ENCODE results near the gene BCAR3. TPM values are rescaled to one million over a fixed set of nuclear protein-coding genes. Genes with fewer than 3 reads are reported as not detected.

The BCAR3 gene
- total RNA-seq, 4 donors from 2014 or later, result 20.2 to 47.2 (median 32.3) TPM

GRCh38 chr1:93608187-93609109, 73.2 kb downstream of the BCAR3 start:
- no peak overlapping the region for H3K4me3 ChIP-seq
- no peaks in the 10 kb centered on the region for H3K36me3 ChIP-seq
- H3K27me3 ChIP-seq, result no peaks in the 10 kb centered on the region
- DNase-seq (ENCODE audit: extremely low spot score), result no peak
- intact Hi-C loops (cut with DNase I), result no loop called here
- no peaks in the 10 kb centered on the region for H3K9me3 ChIP-seq
- H3K4me1 ChIP-seq, result peaks cover 52 to 81% (median 69%) of the 10 kb centered on the region in 4 donors
- TF ChIP-seq CTCF (IDR thresholded peaks at IDR 0.05) (no peak), EP300 (IDR thresholded peaks at IDR 0.05) (no peak), POLR2AphosphoS5 (IDR thresholded peaks at IDR 0.05) (no peak), POLR2A (IDR thresholded peaks at IDR 0.05; ENCODE audit: low read depth) (no peak)
- peak overlapping the region in 2 of 4 donors; percentile 43 to 47 for H3K27ac ChIP-seq (replicated peaks in 1 of 4)
- WGBS, result 57% methylated on average over 13 of the region's 15 CpGs

GRCh38 chr1:93607814-93608186, 73.8 kb downstream of the BCAR3 start:
- H3K4me3 ChIP-seq, result no peak overlapping the region
- WGBS, result 86% methylated on average over 5 of the region's 5 CpGs
- H3K4me1 ChIP-seq, result peaks cover 51 to 75% (median 64%) of the 10 kb centered on the region in 4 donors
- H3K9me3 ChIP-seq, result no peaks in the 10 kb centered on the region
- DNase-seq (ENCODE audit: extremely low spot score), result no peak
- intact Hi-C loops (cut with DNase I), result no loop called here
- TF ChIP-seq CTCF (IDR thresholded peaks at IDR 0.05) (no peak), EP300 (IDR thresholded peaks at IDR 0.05) (no peak), POLR2A (IDR thresholded peaks at IDR 0.05; ENCODE audit: low read depth) (no peak), POLR2AphosphoS5 (IDR thresholded peaks at IDR 0.05) (no peak)
- no peaks in the 10 kb centered on the region for H3K27me3 ChIP-seq
- peak overlapping the region in 2 of 4 donors; percentile 43 to 47 for H3K27ac ChIP-seq (replicated peaks in 1 of 4)
- no peaks in the 10 kb centered on the region for H3K36me3 ChIP-seq

GRCh38 chr1:93605812-93606512, 75.7 kb downstream of the BCAR3 start:
- intact Hi-C loops (cut with DNase I), result no loop called here
- H3K4me1 ChIP-seq, result peaks cover 48 to 61% (median 55%) of the 10 kb centered on the region in 4 donors
- 54% methylated on average over 4 of the region's 4 CpGs for WGBS
- H3K27ac ChIP-seq (replicated peaks in 1 of 4), result peak overlapping the region; percentile 21 to 64 (median 45)
- DNase-seq (ENCODE audit: extremely low spot score), result no peak
- TF ChIP-seq POLR2AphosphoS5 (IDR thresholded peaks at IDR 0.05) (peak; percentile 69 to 75), POLR2A (IDR thresholded peaks at IDR 0.05; ENCODE audit: low read depth) (no peak), CTCF (IDR thresholded peaks at IDR 0.05) (no peak), EP300 (IDR thresholded peaks at IDR 0.05) (peak; percentile 23)
- no peaks in the 10 kb centered on the region for H3K27me3 ChIP-seq
- H3K4me3 ChIP-seq, result no peak overlapping the region
- no peaks in the 10 kb centered on the region for H3K9me3 ChIP-seq
- H3K36me3 ChIP-seq, result no peaks in the 10 kb centered on the region

GRCh38 chr1:93605026-93605568, 76.5 kb downstream of the BCAR3 start:
- peak overlapping the region; percentile 21 to 64 (median 45) for H3K27ac ChIP-seq (replicated peaks in 1 of 4)
- no peak overlapping the region for H3K4me3 ChIP-seq
- H3K27me3 ChIP-seq, result no peaks in the 10 kb centered on the region
- WGBS, result 91% methylated on average over 10 of the region's 10 CpGs
- no peaks in the 10 kb centered on the region for H3K9me3 ChIP-seq
- intact Hi-C loops (cut with DNase I), result no loop called here
- H3K36me3 ChIP-seq, result no peaks in the 10 kb centered on the region
- TF ChIP-seq CTCF (IDR thresholded peaks at IDR 0.05), result no peak
- TF ChIP-seq POLR2AphosphoS5 (IDR thresholded peaks at IDR 0.05), result no peak
- no peak for TF ChIP-seq POLR2A (IDR thresholded peaks at IDR 0.05; ENCODE audit: low read depth)
- TF ChIP-seq EP300 (IDR thresholded peaks at IDR 0.05), result no peak
- peaks cover 52 to 66% (median 61%) of the 10 kb centered on the region in 4 donors for H3K4me1 ChIP-seq
- DNase-seq (ENCODE audit: extremely low spot score), result no peak

Data from esophagus muscularis mucosa (tissue), 4 donors.